HL-60/S4 treated with retinoic acid at 250 ng/mL for 4 days and 3 days (cell line): ENCODE data around the gene LUM.

Source experiments
- in situ Hi-C: fragments of 300-500 bp; cut with MboI; formaldehyde crosslinking; loops from 2 replicates; pipeline ENCODE4 v1.7.0; 2022; ENCODE audit warnings: low sequenced_read_pairs

LUM gene

GRCh38 chr12:91077228-91077954, 33.9 kb downstream of the LUM start:
- in situ Hi-C loops = no loop called here

DNA sequence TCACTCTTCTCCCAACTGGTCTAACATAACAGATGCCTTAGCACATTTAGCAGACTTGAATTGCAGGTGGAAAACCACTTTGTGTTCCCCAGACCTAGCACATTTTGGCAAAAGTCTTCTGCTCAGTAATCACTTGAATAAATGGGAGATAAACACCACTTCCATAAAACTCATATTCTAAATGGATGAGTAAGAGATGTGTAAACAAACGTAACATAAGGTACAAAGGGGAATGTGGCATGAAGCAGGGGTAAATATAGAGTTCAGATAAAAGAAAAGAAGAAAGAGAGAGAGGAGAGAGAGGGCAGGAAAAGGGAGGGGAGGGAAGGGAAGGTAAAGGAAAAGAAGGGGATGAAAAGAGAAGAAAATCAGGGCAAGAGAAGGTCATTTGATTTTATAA, 36.4 kb downstream of the LUM start:
- in situ Hi-C loops = no loop called here

- in situ Hi-C loops = no loop called here
Measured at GRCh38 chr12:91074154-91074709, 37.1 kb downstream of the LUM start.

GRCh38 chr12:91073426-91073825, 37.9 kb downstream of the LUM start:
- in situ Hi-C loops = no loop called here

GRCh38 chr12:91072931-91073330, 38.4 kb downstream of the LUM start:
- in situ Hi-C loops = no loop called here

DNA sequence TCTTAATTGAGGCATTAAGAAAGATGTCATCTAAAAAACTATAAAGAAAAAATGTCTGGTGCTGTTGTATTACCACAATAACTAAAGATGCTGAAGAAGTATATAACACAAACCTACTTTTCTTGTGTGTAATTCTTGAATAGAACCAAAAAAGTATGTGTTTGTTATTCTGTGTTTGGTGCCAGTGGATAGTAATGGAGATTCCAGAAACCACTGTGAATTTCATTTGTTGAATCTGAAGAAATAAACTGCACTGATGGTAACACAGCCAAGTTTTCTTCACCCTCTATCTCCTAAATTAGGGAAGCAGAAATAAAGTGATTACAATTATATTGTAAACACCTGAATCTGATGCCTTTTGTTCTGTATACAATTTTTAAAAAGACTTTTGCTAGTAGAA, 40.4 kb downstream of the LUM start:
- in situ Hi-C loops = no loop called here

DNA sequence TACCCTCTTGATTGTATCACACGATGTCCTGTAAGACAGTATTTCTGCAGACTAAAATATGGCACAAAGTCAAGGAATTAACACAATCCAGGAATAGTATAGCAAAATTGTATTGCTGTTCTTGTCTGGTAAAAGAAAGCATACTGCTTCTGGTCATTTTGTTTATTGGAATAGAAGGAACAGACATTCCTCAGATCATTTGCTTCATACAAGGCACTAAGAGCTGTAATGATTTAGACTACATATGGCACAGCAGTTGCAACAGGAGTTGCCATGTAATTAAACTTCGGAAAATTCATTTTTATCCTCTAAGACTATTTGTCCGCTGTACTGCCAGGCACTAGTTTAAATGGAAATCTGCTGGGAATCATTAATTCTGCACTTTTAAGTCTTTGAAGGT, 45.9 kb downstream of the LUM start:
- in situ Hi-C loops = no loop called here

GRCh38 chr12:91064640-91065039, 46.7 kb downstream of the LUM start:
- in situ Hi-C loops = no loop called here

DNA sequence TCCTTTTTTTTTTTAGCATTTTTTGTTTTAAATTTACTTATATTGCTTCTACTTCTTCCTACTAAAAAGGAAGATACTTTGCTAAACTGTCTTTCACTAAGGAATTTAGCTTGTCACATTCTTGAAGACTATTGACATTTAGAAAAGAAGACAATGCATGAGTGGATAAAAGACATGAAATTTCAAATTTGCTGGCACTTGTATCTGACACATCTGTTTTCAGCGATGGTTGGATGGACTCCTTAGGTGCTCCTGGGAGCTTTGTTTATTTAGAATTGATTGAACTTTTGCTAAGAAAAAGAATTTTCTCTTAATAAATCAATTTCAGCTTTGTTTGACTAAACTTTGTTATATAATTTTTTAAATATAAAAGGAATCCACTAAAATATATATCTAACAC, 50.2 kb downstream of the LUM start:
- in situ Hi-C loops = no loop called here

DNA sequence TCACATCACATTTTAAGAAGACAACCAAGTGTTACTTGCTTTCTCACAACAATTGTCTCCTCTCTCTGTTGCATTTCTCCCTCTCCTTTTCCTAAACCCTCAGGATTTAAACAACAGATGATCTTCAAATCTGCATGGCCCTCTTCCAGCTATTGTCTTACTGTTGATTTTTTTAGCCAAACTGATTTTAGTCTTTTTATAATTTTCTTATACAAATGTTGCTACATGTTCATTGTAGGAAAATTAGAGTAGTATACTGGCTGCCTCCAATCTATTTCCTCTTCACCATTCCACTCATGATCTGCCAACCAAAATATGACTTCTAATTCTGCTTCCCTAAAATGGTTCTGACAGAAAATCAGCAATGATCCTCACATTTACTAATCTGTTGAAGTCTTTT, 52.1 kb downstream of the LUM start:
- in situ Hi-C loops = no loop called here

GRCh38 chr12:91058786-91059185, 52.5 kb downstream of the LUM start:
- in situ Hi-C loops = no loop called here

DNA sequence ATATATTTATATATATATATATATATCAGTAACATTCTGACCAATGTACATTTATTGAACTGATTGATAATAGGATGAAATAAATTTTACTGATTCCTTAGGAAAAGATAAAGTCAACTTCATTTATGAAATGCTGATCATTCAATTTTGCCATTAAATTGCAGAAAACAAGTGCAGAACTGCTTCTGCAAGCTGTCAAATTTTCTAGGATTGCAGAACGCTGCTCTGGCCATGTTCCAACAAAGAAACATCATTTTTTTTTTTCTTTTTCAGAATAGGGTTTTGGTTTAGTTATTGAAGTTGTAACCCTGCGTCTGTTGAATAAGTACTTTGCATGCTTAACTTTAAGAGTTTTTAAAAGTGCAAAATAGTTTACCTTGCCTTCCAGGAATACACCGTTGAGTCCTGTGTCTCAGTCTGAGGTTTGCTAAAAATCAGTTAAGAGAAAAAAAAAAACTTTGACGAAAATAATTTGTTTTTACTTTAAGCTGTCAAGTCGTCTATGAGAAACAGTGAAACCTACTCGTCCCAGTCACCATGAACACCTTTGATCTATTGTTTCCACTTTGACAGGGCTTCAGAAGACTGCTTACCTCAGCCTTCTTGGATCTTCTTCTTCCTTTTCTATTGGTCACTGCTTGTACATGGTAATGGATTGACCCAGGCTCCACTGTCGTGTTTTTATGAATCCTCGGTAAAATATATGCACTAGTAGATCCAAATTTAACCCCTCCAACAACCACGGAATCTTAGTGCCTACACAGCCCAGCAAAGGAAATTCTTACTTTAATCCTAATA, 53.7 kb downstream of the LUM start, which contains the start of gene KERA:
KERA (minus strand) TSS at position 657 of the 798 bp plus-strand sequence. CDS start 1,743 bp downstream, outside the sequence.
- in situ Hi-C loops = no loop called here

DNA sequence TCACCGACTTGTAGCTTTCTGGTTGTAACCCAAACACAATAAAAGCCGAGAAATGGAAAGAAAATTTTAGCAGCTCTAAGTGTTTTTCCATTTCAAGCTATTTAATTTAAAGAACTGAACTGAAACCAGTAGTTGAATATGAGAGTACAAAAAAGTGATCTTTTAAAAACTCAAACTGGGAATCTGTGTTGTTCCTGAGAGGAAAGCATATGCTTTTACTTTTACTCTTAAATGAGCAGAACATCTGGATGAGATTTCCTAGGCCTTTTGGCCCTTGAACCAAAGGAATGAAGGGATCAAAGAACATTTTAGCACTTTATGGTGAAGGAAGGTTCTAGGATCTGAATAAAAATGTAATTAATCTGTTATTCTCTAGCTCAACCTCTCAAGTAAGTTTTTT, 54.8 kb downstream of the LUM start:
- in situ Hi-C loops = no loop called here

GRCh38 chr12:91055976-91056375, 55.3 kb downstream of the LUM start:
- in situ Hi-C loops = no loop called here

DNA sequence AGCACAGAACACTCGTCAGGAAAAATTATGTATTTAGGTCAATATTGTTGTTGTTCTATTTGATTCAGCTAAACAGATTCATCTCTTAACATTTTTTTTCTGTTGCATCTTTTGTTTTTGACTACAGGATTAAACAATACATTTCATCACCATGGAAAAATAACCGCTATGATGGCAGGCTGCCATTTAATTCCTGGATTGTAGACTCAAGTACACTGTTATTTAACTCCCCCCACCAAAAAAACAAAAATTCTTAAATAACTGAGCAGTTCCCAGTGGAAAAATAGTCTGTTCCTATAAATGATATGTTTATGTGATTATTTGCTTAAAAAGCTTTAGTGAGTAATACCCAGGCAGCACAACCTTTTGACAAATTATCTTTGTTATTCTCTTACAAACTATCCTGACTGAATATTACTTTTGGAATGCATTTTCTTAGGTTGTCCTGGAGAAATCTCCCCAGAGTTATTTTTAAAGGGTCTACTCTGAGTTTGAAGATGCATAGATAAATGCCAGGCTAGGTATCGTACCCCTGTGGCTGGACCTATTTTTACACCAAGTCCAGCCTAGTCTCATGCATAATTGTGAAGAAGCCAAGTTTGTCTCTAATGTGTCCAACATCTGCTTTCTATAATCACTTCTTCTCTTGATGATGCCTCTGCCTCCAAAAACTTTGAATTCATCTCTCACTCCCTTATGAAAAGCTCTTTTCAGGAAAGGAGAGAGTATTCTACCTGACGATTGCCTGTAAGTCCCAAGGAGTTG, 57.2 kb downstream of the LUM start:
- in situ Hi-C loops = no loop called here
